ENCODE results near the gene SHH.

GRCh38 chr7:155811560-155811894 lies 736 bp downstream of the SHH start:
- TF ChIP-seq, protein P1, sequence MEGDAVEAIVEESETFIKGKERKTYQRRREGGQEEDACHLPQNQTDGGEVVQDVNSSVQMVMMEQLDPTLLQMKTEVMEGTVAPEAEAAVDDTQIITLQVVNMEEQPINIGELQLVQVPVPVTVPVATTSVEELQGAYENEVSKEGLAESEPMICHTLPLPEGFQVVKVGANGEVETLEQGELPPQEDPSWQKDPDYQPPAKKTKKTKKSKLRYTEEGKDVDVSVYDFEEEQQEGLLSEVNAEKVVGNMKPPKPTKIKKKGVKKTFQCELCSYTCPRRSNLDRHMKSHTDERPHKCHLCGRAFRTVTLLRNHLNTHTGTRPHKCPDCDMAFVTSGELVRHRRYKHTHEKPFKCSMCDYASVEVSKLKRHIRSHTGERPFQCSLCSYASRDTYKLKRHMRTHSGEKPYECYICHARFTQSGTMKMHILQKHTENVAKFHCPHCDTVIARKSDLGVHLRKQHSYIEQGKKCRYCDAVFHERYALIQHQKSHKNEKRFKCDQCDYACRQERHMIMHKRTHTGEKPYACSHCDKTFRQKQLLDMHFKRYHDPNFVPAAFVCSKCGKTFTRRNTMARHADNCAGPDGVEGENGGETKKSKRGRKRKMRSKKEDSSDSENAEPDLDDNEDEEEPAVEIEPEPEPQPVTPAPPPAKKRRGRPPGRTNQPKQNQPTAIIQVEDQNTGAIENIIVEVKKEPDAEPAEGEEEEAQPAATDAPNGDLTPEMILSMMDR (IDR thresholded peaks at IDR 0.05): no peak
- no peak for TF ChIP-seq POLR2A (IDR thresholded peaks at IDR 0.05)
